ENCODE data around the gene PKP4. TPM values are rescaled to one million over a fixed set of nuclear protein-coding genes. Genes with fewer than 3 reads are reported as not detected.
"Not testable (repeated sequence)": the region's sequence is repeated elsewhere in the genome, so short reads cannot be mapped to it uniquely, and the experiment has no call there.

The PKP4 gene
- total and polyA plus RNA-seq, 9 of the 15 experiments (the other 6 are each of a cell fraction or from before 2014, with no cell fraction given) = 24.6 to 99.1 (median 74.0) TPM

GRCh38 chr2:158473300-158473699 lies 16.5 kb downstream of the PKP4 start:
- FAIRE-seq; H3K4me3 ChIP-seq; DNase-seq (ENCODE audit: extremely low read depth in 1 of 4, low spot score in 3 of 4); H3K9me3 ChIP-seq (replicated peaks; ENCODE audit: control insufficient read depth, insufficient read depth, low read depth, low read length); H3K4me1 ChIP-seq (replicated peaks in 1 of 2; ENCODE audit: control insufficient read depth in 2 of 2, insufficient read depth in 2 of 2, low read length in 2 of 2); CTCF ChIA-PET (ENCODE audit: low intra/inter-chr PET ratio); H3K27me3 ChIP-seq (ENCODE audit: control insufficient read depth in 2 of 2, insufficient read depth in 2 of 2, low read length in 2 of 2); H3K27ac ChIP-seq (ENCODE audit: extremely low read depth, low read depth, low read length); BruUV-seq (replicated peaks); intact Hi-C loops (cut with micrococcal nuclease); in situ Hi-C loops (cut with MboI); H2AFZ ChIP-seq (ENCODE audit: low read depth, low read length); H3K9ac ChIP-seq (ENCODE audit: insufficient read depth in 1 of 2, low read depth in 2 of 2, low read length in 2 of 2); H3K9me1 ChIP-seq (ENCODE audit: control insufficient read depth, insufficient read depth, low read length); ATAC-seq; H3K4me2 ChIP-seq (ENCODE audit: insufficient read depth, low read length); H4K20me1 ChIP-seq (replicated peaks; ENCODE audit: control insufficient read depth, insufficient read depth, low read length): not testable (repeated sequence)
- peak; percentile 58 for TF ChIP-seq ZNF146 (CRISPR knock-in tag; IDR thresholded peaks at IDR 0.05; ENCODE audit: unreplicated experiment)
- Histone ChIP-seq H3K79me2 (ENCODE audit: control insufficient read depth, insufficient read depth, low read length) (peaks cover 39% of the 10 kb centered on the region), H3K36me3 (ENCODE audit: control insufficient read depth, insufficient read depth, low read length) (peaks cover 34% of the 10 kb centered on the region)
- POLR2A ChIA-PET = interaction anchor here (0.8 to 1.0 kb wide), 2 partner anchors 12 to 210 kb away, joined by 3 read pairs; no protein-coding TSS in a partner anchor
- 98% methylated on average over 3 of the region's 3 CpGs for WGBS (ENCODE audit: insufficient coverage, low coverage, missing lambda C conversion rate)

DNA sequence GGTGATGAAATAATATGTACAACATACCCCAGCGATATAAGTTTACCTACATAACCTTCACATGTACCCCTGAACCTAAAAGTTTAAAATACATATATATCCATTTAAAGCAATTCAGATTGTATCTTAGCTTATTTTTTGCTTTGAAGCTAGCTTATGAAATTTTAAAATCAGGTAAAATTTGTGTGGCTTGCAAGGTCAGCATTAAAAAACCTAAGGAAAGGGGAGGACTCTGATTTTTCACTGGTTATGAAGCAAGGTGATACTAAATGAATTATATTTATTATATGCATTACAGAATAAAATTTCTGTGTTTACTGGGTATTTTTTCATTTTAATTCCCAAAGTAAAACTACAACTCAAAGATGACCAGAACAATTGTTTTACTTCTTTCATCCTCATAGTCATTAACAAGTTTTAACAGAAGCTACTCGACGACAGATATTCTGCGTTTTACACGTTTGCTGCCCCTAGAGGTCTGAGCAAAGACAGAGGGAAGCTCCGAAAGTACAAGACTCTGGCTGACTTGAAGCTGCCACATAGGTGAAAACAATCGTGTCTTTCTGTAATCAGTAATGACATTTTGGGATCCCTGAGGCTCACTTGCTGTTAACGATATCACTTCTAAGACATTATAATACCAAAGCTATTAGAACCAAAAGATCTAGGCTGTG lies 17.1 kb downstream of the PKP4 start:
- Histone ChIP-seq H3K4me2 (ENCODE audit: insufficient read depth, low read length) (no peak overlapping the region), H4K20me1 (replicated peaks; ENCODE audit: control insufficient read depth, insufficient read depth, low read length) (no peaks in the 10 kb centered on the region), H2AFZ (ENCODE audit: low read depth, low read length) (no peak overlapping the region), H3K27ac (ENCODE audit: extremely low read depth, low read depth, low read length) (peak overlapping the region; percentile 1; the same call in 1 of the 3 replicates), H3K9ac (ENCODE audit: insufficient read depth in 1 of 2, low read depth in 2 of 2, low read length in 2 of 2) (no peak overlapping the region), H3K27me3 (ENCODE audit: control insufficient read depth in 2 of 2, insufficient read depth in 2 of 2, low read length in 2 of 2) (no peaks in the 10 kb centered on the region), H3K36me3 (ENCODE audit: control insufficient read depth, insufficient read depth, low read length) (peaks cover 34% of the 10 kb centered on the region), H3K79me2 (ENCODE audit: control insufficient read depth, insufficient read depth, low read length) (peaks cover 36% of the 10 kb centered on the region), H3K9me1 (ENCODE audit: control insufficient read depth, insufficient read depth, low read length) (no peaks in the 10 kb centered on the region), H3K9me3 (replicated peaks; ENCODE audit: control insufficient read depth, insufficient read depth, low read depth, low read length) (no peaks in the 10 kb centered on the region), H3K4me1 (replicated peaks in 1 of 2; ENCODE audit: control insufficient read depth in 2 of 2, insufficient read depth in 2 of 2, low read length in 2 of 2) (no peaks in the 10 kb centered on the region; a peak in 1 of 5 replicates), H3K4me3 (no peak overlapping the region)
- peak; percentile 15 for FAIRE-seq
- WGBS (ENCODE audit: insufficient coverage, low coverage, missing lambda C conversion rate) = 77% methylated on average over 8 of the region's 8 CpGs
- TF ChIP-seq MAFG (tag; conservative IDR thresholded peaks at IDR 0.05) (0 out of 2 replicates have a peak, but pooled peaks have one; percentile 9), ZNF316 (IDR thresholded peaks at IDR 0.05) (peak; percentile 56), MAFK (IDR thresholded peaks at IDR 0.05; ENCODE audit: low read length) (peak; percentile 36; the same call in 1 of the 2 replicates), BMI1 (IDR thresholded peaks at IDR 0.05; ENCODE audit: low read length) (no peak)
- TF ChIP-seq, protein P1, sequence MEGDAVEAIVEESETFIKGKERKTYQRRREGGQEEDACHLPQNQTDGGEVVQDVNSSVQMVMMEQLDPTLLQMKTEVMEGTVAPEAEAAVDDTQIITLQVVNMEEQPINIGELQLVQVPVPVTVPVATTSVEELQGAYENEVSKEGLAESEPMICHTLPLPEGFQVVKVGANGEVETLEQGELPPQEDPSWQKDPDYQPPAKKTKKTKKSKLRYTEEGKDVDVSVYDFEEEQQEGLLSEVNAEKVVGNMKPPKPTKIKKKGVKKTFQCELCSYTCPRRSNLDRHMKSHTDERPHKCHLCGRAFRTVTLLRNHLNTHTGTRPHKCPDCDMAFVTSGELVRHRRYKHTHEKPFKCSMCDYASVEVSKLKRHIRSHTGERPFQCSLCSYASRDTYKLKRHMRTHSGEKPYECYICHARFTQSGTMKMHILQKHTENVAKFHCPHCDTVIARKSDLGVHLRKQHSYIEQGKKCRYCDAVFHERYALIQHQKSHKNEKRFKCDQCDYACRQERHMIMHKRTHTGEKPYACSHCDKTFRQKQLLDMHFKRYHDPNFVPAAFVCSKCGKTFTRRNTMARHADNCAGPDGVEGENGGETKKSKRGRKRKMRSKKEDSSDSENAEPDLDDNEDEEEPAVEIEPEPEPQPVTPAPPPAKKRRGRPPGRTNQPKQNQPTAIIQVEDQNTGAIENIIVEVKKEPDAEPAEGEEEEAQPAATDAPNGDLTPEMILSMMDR (IDR thresholded peaks at IDR 0.05 in 2 of 3, conservative IDR thresholded peaks at IDR 0.05 in 1 of 3; ENCODE audit: insufficient read depth in 2 of 3, low read depth in 1 of 3, low read length in 3 of 3) = 0 out of 6 replicates have a peak, but pooled peaks have one; percentile 16 to 25 (median 16)
- in situ Hi-C loops (cut with MboI) = no loop called here
- CTCF ChIA-PET (ENCODE audit: low intra/inter-chr PET ratio) = no interaction called here
- intact Hi-C loops (cut with micrococcal nuclease) = no loop called here
- peak; percentile 81 for ATAC-seq
- no TSS peak for BruUV-seq (replicated peaks)
- peak in 1 of 4 experiments; percentile 22 for DNase-seq (ENCODE audit: extremely low read depth in 1 of 4, low spot score in 3 of 4)
- POLR2A ChIA-PET = interaction anchor here (0.6 to 1.0 kb wide), 5 partner anchors 12 to 417 kb away, joined by 3 to 4 read pairs (median 3); no protein-coding TSS in a partner anchor

DNA sequence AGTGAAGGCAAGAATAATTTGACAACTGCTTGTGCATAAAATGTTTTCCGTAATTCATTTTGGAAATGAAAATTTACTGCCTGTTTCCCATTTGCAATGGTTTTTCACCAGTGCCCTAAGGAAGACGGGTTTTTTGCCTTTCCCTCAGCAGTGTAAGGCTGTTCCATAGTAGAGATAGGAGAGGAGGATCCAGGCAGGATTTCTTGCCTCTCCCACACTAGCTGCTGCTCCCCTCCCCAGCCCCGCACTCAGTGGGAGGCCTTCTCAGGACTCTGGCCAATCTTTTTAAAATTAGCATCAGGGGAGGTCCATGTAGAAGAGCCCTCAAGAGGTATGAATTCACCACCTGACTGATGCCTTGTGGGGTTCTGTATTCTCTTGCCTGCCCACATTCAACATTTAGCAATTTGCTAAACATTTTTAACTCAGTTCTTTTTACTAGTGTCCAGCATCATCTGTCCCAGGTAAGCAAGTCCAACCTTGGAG lies 17.8 kb downstream of the PKP4 start:
- FAIRE-seq; H3K4me2 ChIP-seq (ENCODE audit: insufficient read depth, low read length); H3K27me3 ChIP-seq (ENCODE audit: control insufficient read depth in 2 of 2, insufficient read depth in 2 of 2, low read length in 2 of 2); H3K9ac ChIP-seq (ENCODE audit: insufficient read depth in 1 of 2, low read depth in 2 of 2, low read length in 2 of 2); H4K20me1 ChIP-seq (replicated peaks; ENCODE audit: control insufficient read depth, insufficient read depth, low read length); DNase-seq (ENCODE audit: extremely low read depth in 1 of 4, low spot score in 3 of 4); H3K9me3 ChIP-seq (replicated peaks; ENCODE audit: control insufficient read depth, insufficient read depth, low read depth, low read length); H3K9me1 ChIP-seq (ENCODE audit: control insufficient read depth, insufficient read depth, low read length); H2AFZ ChIP-seq (ENCODE audit: low read depth, low read length); H3K4me1 ChIP-seq (replicated peaks in 1 of 2; ENCODE audit: control insufficient read depth in 2 of 2, insufficient read depth in 2 of 2, low read length in 2 of 2); BruUV-seq (replicated peaks); H3K27ac ChIP-seq (ENCODE audit: extremely low read depth, low read depth, low read length); intact Hi-C loops (cut with micrococcal nuclease); CTCF ChIA-PET (ENCODE audit: low intra/inter-chr PET ratio); in situ Hi-C loops (cut with MboI); H3K4me3 ChIP-seq: not testable (repeated sequence)
- 95% methylated on average over 3 of the region's 3 CpGs for WGBS (ENCODE audit: insufficient coverage, low coverage, missing lambda C conversion rate)
- ATAC-seq = peak; percentile 26; the same call in 2 of the 3 replicates
- POLR2A ChIA-PET = interaction anchor here (0.6 to 1.0 kb wide), 4 partner anchors 13 to 418 kb away, joined by 3 to 4 read pairs (median 3); no protein-coding TSS in a partner anchor
- Histone ChIP-seq H3K36me3 (ENCODE audit: control insufficient read depth, insufficient read depth, low read length) (peaks cover 30% of the 10 kb centered on the region), H3K79me2 (ENCODE audit: control insufficient read depth, insufficient read depth, low read length) (peaks cover 33% of the 10 kb centered on the region)
